ENCODE measurements around the gene RFC5.

DNA sequence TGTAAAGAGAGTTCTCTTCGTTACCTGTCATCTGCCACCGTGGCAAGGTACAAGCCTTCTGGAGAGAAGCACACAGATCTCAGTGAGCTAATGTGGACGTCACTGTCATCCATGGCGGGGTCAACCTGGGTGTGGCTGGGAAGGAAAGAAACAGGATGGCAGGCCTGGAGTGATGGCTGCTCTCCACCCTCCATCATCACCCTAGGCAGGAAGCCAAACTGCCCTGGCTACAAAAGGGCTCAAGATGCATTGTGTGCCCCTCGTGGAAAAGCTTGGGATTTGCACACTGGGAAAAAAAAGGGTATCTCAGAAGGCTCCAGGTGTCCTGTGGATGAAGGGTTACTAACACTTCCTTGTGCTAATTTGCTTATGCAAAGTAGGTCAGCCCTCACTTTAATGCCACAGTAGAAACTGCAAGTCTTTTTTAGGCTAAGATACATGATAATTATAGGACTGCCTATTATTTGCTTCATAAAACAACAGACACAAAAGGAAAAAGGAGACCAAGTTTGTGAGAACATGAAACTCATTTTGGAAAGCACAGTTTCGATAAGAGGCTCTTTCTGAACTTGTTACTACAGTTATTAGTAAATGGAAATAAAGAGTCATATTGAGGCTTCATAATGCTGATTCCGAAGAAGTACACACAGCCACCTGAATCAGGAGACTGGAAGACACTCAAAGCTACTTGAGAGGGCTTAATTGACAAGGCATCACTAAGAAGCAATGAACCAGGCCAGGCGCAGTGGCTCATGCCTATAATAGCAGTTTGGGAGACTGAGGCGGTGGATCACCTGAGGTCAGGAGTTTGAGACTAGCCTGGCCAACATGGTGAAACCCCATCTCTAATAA lies 18.9 kb downstream of the RFC5 start:
- TF ChIP-seq ZNF596 (tag by site-specific recombination; IDR thresholded peaks at IDR 0.05) (no peak), ZNF121 (tag by site-specific recombination; IDR thresholded peaks at IDR 0.05) (no peak), KLF8 (tag by site-specific recombination; IDR thresholded peaks at IDR 0.05) (no peak), REST (tag by site-specific recombination; IDR thresholded peaks at IDR 0.05) (no peak), CTCF (tag by site-specific recombination; IDR thresholded peaks at IDR 0.05) (no peak), ZNF16 (tag by site-specific recombination; IDR thresholded peaks at IDR 0.05; ENCODE audit: low read depth) (no peak)
